IPS-20b (cell line): ENCODE measurements around the gene CLEC4F.
"Not testable (repeated sequence)": the region's sequence is repeated elsewhere in the genome, so short reads cannot be mapped to it uniquely, and the experiment has no call there.

Experiments
- H3K27ac ChIP-seq: one replicate; pipeline ENCODE4 v1.5.1; 2013; ENCODE audit warnings: low read length
- H3K27me3 ChIP-seq: 2 replicates; pipeline ENCODE4 v1.6.1; 2013; ENCODE audit warnings: mild to moderate bottlenecking, low read length, inconsistent platforms; ENCODE audit not compliant: insufficient read depth
- H3K36me3 ChIP-seq: 2 replicates; pipeline ENCODE4 v1.6.1; 2013; ENCODE audit warnings: low read depth, mild to moderate bottlenecking, inconsistent platforms, low read length, moderate library complexity; ENCODE audit not compliant: insufficient read depth
- H3K4me1 ChIP-seq: 2 replicates; pipeline ENCODE4 v1.6.1; 2013; ENCODE audit warnings: mild to moderate bottlenecking, control low read depth, inconsistent platforms, low read length, moderate library complexity; ENCODE audit not compliant: insufficient read depth
- H3K4me3 ChIP-seq: 2 replicates; pipeline ENCODE4 v1.5.1; 2013; ENCODE audit warnings: mild to moderate bottlenecking, low read length, inconsistent platforms
- H3K9ac ChIP-seq: 2 replicates; pipeline ENCODE4 v1.6.1; 2013; ENCODE audit warnings: low read depth, mild to moderate bottlenecking, inconsistent platforms, low read length, moderate library complexity
- H3K9me3 ChIP-seq: 2 replicates; pipeline ENCODE4 v1.6.1; 2013; ENCODE audit warnings: mild to moderate bottlenecking, low read depth, low read length, inconsistent platforms; ENCODE audit not compliant: insufficient read depth

CLEC4F gene

GRCh38 chr2:70822843-70823242 lies 2.4 kb upstream of the CLEC4F start:
- Histone ChIP-seq H3K36me3 (no peaks in the 10 kb centered on the region), H3K4me3 (no peak overlapping the region), H3K27me3 (no peaks in the 10 kb centered on the region; the same call in 1 of the 2 replicates), H3K9ac (no peak overlapping the region), H3K27ac (no peak overlapping the region), H3K9me3 (no peaks in the 10 kb centered on the region), H3K4me1 (no peaks in the 10 kb centered on the region; the same call in 1 of the 2 replicates)

GRCh38 chr2:70817284-70817954 lies 3.0 kb downstream of the CLEC4F start:
- H3K4me3 ChIP-seq: no peak overlapping the region
- H3K27ac ChIP-seq: no peak overlapping the region
- no peak overlapping the region for H3K9ac ChIP-seq
- peaks cover 12% of the 10 kb centered on the region for H3K27me3 ChIP-seq
- no peaks in the 10 kb centered on the region for H3K36me3 ChIP-seq
- no peaks in the 10 kb centered on the region for H3K9me3 ChIP-seq
- H3K4me1 ChIP-seq: no peaks in the 10 kb centered on the region; the same call in 1 of the 2 replicates

GRCh38 chr2:70816726-70817125 lies 3.7 kb downstream of the CLEC4F start:
- Histone ChIP-seq H3K9me3 (no peaks in the 10 kb centered on the region), H3K27ac (no peak overlapping the region), H3K36me3 (no peaks in the 10 kb centered on the region), H3K4me1 (no peaks in the 10 kb centered on the region; the same call in 1 of the 2 replicates), H3K9ac (no peak overlapping the region), H3K4me3 (no peak overlapping the region), H3K27me3 (peaks cover 12% of the 10 kb centered on the region)

- no peaks in the 10 kb centered on the region for H3K36me3 ChIP-seq
- no peak overlapping the region for H3K4me3 ChIP-seq
- H3K27ac ChIP-seq: no peak overlapping the region
- H3K4me1 ChIP-seq: no peaks in the 10 kb centered on the region
- H3K27me3 ChIP-seq: peaks cover 7% of the 10 kb centered on the region
- no peak overlapping the region for H3K9ac ChIP-seq
- no peaks in the 10 kb centered on the region for H3K9me3 ChIP-seq
These were observed 11.1 kb downstream of the CLEC4F start for GRCh38 chr2:70808983-70809958.

GRCh38 chr2:70807828-70808118 lies 12.6 kb downstream of the CLEC4F start:
- Histone ChIP-seq H3K9ac (no peak overlapping the region), H3K9me3 (no peaks in the 10 kb centered on the region), H3K27me3 (peaks cover 2% of the 10 kb centered on the region; the same call in 1 of the 2 replicates), H3K27ac (no peak overlapping the region), H3K4me3 (no peak overlapping the region), H3K36me3 (no peaks in the 10 kb centered on the region), H3K4me1 (no peaks in the 10 kb centered on the region)

GRCh38 chr2:70807102-70807827 lies 13.1 kb downstream of the CLEC4F start:
- H3K4me1 ChIP-seq: no peaks in the 10 kb centered on the region
- peaks cover 1% of the 10 kb centered on the region; the same call in 1 of the 2 replicates for H3K27me3 ChIP-seq
- H3K36me3 ChIP-seq: no peaks in the 10 kb centered on the region
- H3K9ac ChIP-seq: no peak overlapping the region
- no peak overlapping the region for H3K27ac ChIP-seq
- H3K9me3 ChIP-seq: no peaks in the 10 kb centered on the region
- H3K4me3 ChIP-seq: no peak overlapping the region

- no peaks in the 10 kb centered on the region for H3K4me1 ChIP-seq
- H3K27me3 ChIP-seq: peaks cover 8% of the 10 kb centered on the region
- no peak overlapping the region for H3K4me3 ChIP-seq
- no peak overlapping the region for H3K27ac ChIP-seq
- no peaks in the 10 kb centered on the region for H3K36me3 ChIP-seq
- no peaks in the 10 kb centered on the region for H3K9me3 ChIP-seq
- H3K9ac ChIP-seq: no peak overlapping the region
These were observed 13.8 kb downstream of the CLEC4F start for GRCh38 chr2:70806620-70807019.

GRCh38 chr2:70806013-70806412 lies 14.4 kb downstream of the CLEC4F start:
- Histone ChIP-seq H3K9ac (no peak overlapping the region), H3K27me3 (peaks cover 14% of the 10 kb centered on the region), H3K4me3 (no peak overlapping the region), H3K36me3 (no peaks in the 10 kb centered on the region), H3K27ac (no peak overlapping the region), H3K9me3 (no peaks in the 10 kb centered on the region), H3K4me1 (no peaks in the 10 kb centered on the region)

- H3K9ac ChIP-seq: no peak overlapping the region
- H3K27ac ChIP-seq: no peak overlapping the region
- peaks cover 4% of the 10 kb centered on the region; the same call in 1 of the 2 replicates for H3K9me3 ChIP-seq
- no peaks in the 10 kb centered on the region for H3K36me3 ChIP-seq
- H3K4me3 ChIP-seq: no peak overlapping the region
- H3K4me1 ChIP-seq: no peaks in the 10 kb centered on the region
- H3K27me3 ChIP-seq: peaks cover 22% of the 10 kb centered on the region
These were observed 18.7 kb downstream of the CLEC4F start for GRCh38 chr2:70801607-70802263.

- H3K9me3 ChIP-seq: peaks cover 4% of the 10 kb centered on the region; the same call in 1 of the 2 replicates
- H3K4me3 ChIP-seq: no peak overlapping the region
- no peak overlapping the region for H3K9ac ChIP-seq
- no peaks in the 10 kb centered on the region for H3K36me3 ChIP-seq
- H3K27me3 ChIP-seq: peaks cover 36% of the 10 kb centered on the region
- no peak overlapping the region for H3K27ac ChIP-seq
- no peaks in the 10 kb centered on the region for H3K4me1 ChIP-seq
These were observed 20.7 kb downstream of the CLEC4F start for GRCh38 chr2:70799706-70800105.

- not testable (repeated sequence) for H3K4me1 ChIP-seq, H3K4me3 ChIP-seq
- peaks cover 53% of the 10 kb centered on the region for H3K27me3 ChIP-seq
These were observed 22.4 kb downstream of the CLEC4F start for GRCh38 chr2:70797996-70798395.

More at GRCh38 chr2:70797996-70798395, 22.4 kb downstream of the CLEC4F start:
- not testable (repeated sequence) for H3K9me3 ChIP-seq, H3K27ac ChIP-seq, H3K9ac ChIP-seq, H3K36me3 ChIP-seq
